Astrocyte (in vitro differentiated cells and primary cell): ENCODE data around the gene TTC33.

Experiments
- EZH2 ChIP-seq: IDR thresholded peaks from 2 replicates; pipeline ENCODE4 v1.6.1; 2012; ENCODE audit warnings: mild to moderate bottlenecking, low read length, inconsistent platforms; ENCODE audit not compliant: insufficient read depth
- TF ChIP-seq, protein P1 (sequence below): IDR thresholded peaks from 2 replicates; pipeline ENCODE4 v1.5.1; 2011; ENCODE audit warnings: low read depth, mild to moderate bottlenecking, inconsistent platforms, low read length, moderate library complexity; ENCODE audit not compliant: insufficient read depth

DNA sequence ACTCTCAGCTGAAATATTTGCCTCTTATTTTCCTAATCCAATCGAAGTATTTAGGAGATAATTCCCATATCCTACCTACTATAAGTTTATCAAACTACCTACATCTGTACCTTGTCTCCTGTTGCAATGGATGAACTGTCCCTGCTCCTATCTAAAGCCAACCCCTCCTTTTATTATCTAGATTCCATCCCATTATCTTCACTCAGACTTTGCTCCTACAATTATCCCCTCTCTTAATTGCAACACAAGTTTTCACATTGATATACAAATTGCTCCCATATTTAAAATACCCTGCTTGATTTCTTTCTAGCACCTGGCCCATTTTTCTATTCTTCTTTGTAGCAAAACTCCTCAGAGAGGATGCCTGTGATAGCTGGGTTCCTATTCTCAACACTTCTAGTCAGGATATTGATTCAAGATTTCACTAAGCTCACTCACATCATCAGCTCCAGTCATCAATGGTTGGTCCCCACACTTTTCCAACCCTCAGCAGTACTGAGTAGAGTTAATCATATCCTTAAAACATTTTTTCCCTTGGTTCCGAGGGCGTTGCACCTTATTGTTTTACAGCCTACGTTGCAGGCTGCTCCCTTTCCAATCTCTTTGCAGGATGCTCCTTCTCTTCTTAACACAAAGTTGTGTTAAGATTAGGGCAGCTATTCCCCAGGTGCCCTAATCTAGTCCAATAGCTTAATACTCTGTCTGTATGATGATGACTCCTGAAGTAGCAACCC, 253.9 kb downstream of the TTC33 start:
- no peak for TF ChIP-seq EZH2
- TF ChIP-seq, protein P1, sequence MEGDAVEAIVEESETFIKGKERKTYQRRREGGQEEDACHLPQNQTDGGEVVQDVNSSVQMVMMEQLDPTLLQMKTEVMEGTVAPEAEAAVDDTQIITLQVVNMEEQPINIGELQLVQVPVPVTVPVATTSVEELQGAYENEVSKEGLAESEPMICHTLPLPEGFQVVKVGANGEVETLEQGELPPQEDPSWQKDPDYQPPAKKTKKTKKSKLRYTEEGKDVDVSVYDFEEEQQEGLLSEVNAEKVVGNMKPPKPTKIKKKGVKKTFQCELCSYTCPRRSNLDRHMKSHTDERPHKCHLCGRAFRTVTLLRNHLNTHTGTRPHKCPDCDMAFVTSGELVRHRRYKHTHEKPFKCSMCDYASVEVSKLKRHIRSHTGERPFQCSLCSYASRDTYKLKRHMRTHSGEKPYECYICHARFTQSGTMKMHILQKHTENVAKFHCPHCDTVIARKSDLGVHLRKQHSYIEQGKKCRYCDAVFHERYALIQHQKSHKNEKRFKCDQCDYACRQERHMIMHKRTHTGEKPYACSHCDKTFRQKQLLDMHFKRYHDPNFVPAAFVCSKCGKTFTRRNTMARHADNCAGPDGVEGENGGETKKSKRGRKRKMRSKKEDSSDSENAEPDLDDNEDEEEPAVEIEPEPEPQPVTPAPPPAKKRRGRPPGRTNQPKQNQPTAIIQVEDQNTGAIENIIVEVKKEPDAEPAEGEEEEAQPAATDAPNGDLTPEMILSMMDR = no peak
